Endothelial cell of umbilical vein (primary cell): ENCODE measurements around the gene PDE10A. TPM values are rescaled to one million over a fixed set of nuclear protein-coding genes. Genes with fewer than 3 reads are reported as not detected.

ENCODE experiments used
- BruUV-seq: library from RNA; stranded (reverse); fragments of 400-500 nt; replicated peaks from 2 replicates; lab custom pipeline; 2021; lab: Mats Ljungman, UMichigan
- CTCF ChIA-PET: fragments of 300-600, 350-600 bp; sonication (Branson Sonifier 250); formaldehyde crosslinking; loops from one replicate; lab custom pipeline; 2021; ENCODE audit warnings: antibody characterized with exemption, inconsistent platforms; lab: Charles Lee
- POLR2A ChIA-PET: fragments of 300-600, 350-600 bp; sonication (Branson Sonifier 250); formaldehyde crosslinking; loops from one replicate; lab custom pipeline; 2021; ENCODE audit warnings: antibody characterized with exemption, inconsistent platforms; lab: Charles Lee
- DNase-seq: peaks from one replicate; pipeline ENCODE4 v3.0.0-alpha.2; 2011; ENCODE audit warnings: low read depth, low spot score
- FAIRE-seq: peaks from 2 replicates; lab custom pipeline; 2011; peaks lifted over from hg19 to GRCh38; lab: Jason Lieb, UNC
- H2AFZ ChIP-seq: 2 replicates; pipeline ENCODE4 v1.6.0; 2012; ENCODE audit warnings: low read depth, low read length, control low read depth, inconsistent platforms
- H3K27ac ChIP-seq: 2 replicates; pipeline ENCODE4 v1.5.1; 2011; ENCODE audit warnings: low read depth, mild to moderate bottlenecking, control low read depth, low read length, moderate library complexity; ENCODE audit not compliant: insufficient read depth
- H3K27me3 ChIP-seq, 2 experiments: 2 replicates each; pipeline versions ENCODE4 v1.6.0 to v1.6.1; 2011; ENCODE audit warnings: low read length in 2 of 2, mixed read lengths in 1 of 2; ENCODE audit not compliant: control insufficient read depth in 2 of 2, insufficient read depth in 2 of 2
- H3K36me3 ChIP-seq, 2 experiments: 2 replicates in 1 of 2; 3 replicates in 1 of 2; pipeline ENCODE4 v1.5.1; 2011; ENCODE audit warnings: low read length in 2 of 2, mild to moderate bottlenecking in 1 of 2, moderate library complexity in 1 of 2; ENCODE audit not compliant: control insufficient read depth in 2 of 2, insufficient read depth in 2 of 2; ENCODE audit errors: extremely low read depth in 1 of 2
- H3K4me1 ChIP-seq: 3 replicates; pipeline ENCODE4 v1.5.1; 2011; ENCODE audit warnings: mild to moderate bottlenecking, low read length; ENCODE audit not compliant: control insufficient read depth, insufficient read depth; ENCODE audit errors: extremely low read depth
- H3K4me2 ChIP-seq: 2 replicates; pipeline ENCODE4 v1.6.1; 2011; ENCODE audit warnings: low read length, control low read depth, mixed read lengths; ENCODE audit not compliant: insufficient read depth
- H3K4me3 ChIP-seq, 3 experiments: fragments of 200-600 bp in 1 of 3; sonication (generic), shearing (Covaris generic) in 1 of 3; replicated peaks in 1 of 3; 2 replicates each; pipeline ENCODE4 v1.5.1; 2011 to 2016; ENCODE audit warnings: control low read depth in 3 of 3, low read length in 3 of 3, mild to moderate bottlenecking in 2 of 3, inconsistent platforms in 1 of 3, low read depth in 1 of 3, moderate library complexity in 1 of 3; ENCODE audit not compliant: insufficient read depth in 1 of 3
- H3K79me2 ChIP-seq: 2 replicates; pipeline ENCODE4 v1.6.0; 2012; ENCODE audit warnings: low read length, inconsistent platforms; ENCODE audit not compliant: control insufficient read depth, insufficient read depth
- H3K9ac ChIP-seq: replicated peaks from 2 replicates; pipeline ENCODE3; 2011; ENCODE audit warnings: low read length, control low read depth; ENCODE audit not compliant: insufficient read depth; ENCODE audit errors: extremely low read depth
- H3K9me1 ChIP-seq: replicated peaks from 3 replicates; pipeline ENCODE4 v1.6.0; 2011; ENCODE audit warnings: mild to moderate bottlenecking, low read length; ENCODE audit not compliant: control insufficient read depth, insufficient read depth; ENCODE audit errors: extremely low read depth
- H3K9me3 ChIP-seq: replicated peaks from 2 replicates; pipeline ENCODE4 v1.5.1; 2012; ENCODE audit warnings: low read length, inconsistent platforms; ENCODE audit not compliant: control insufficient read depth, insufficient read depth
- H4K20me1 ChIP-seq: replicated peaks from 2 replicates; pipeline ENCODE3; 2011; ENCODE audit warnings: mild to moderate bottlenecking, low read length; ENCODE audit not compliant: control insufficient read depth, insufficient read depth; ENCODE audit errors: extremely low read depth
- CTCF ChIP-seq, 2 donors: IDR thresholded peaks; 1 replicate in 1 of 2; 2 replicates in 1 of 2; pipeline ENCODE4 v1.5.1; 2011; ENCODE audit warnings: low read length in 2 of 2, mild to moderate bottlenecking in 2 of 2, moderate library complexity in 2 of 2, control low read depth in 1 of 2, inconsistent platforms in 1 of 2, low read depth in 1 of 2; ENCODE audit not compliant: insufficient read depth in 1 of 2; ENCODE audit errors: extremely low read depth in 1 of 2
- EZH2 ChIP-seq: IDR thresholded peaks from 2 replicates; pipeline ENCODE4 v1.6.1; 2012; ENCODE audit warnings: borderline replicate concordance, low read depth, mild to moderate bottlenecking, moderate library complexity, low read length, inconsistent platforms; ENCODE audit not compliant: severe bottlenecking
- FOS ChIP-seq: IDR thresholded peaks from 2 replicates; pipeline ENCODE4 v1.6.1; 2011; ENCODE audit warnings: mild to moderate bottlenecking, low read length, moderate library complexity, borderline replicate concordance; ENCODE audit not compliant: insufficient read depth
- GATA2 ChIP-seq: IDR thresholded peaks from 2 replicates; pipeline ENCODE4 v1.7.0; 2011; ENCODE audit warnings: low read depth, mild to moderate bottlenecking, moderate library complexity, mixed read lengths, low read length; ENCODE audit not compliant: insufficient read length, insufficient read depth
- JUN ChIP-seq: IDR thresholded peaks from 2 replicates; pipeline ENCODE4 v1.6.1; 2011; ENCODE audit warnings: borderline replicate concordance, low read depth; ENCODE audit not compliant: insufficient read length, insufficient read depth
- MAX ChIP-seq: IDR thresholded peaks from 2 replicates; pipeline ENCODE4 v1.6.1; 2011; ENCODE audit not compliant: insufficient read depth, insufficient read length
- MYC ChIP-seq: IDR thresholded peaks from one replicate; pipeline ENCODE4 v1.6.1; 2011; ENCODE audit warnings: mild to moderate bottlenecking, low read depth, low read length
- POLR2A ChIP-seq: IDR thresholded peaks from 2 replicates; pipeline ENCODE4 v1.6.1; 2012; ENCODE audit warnings: low read depth, mild to moderate bottlenecking, control low read depth, low read length
- POLR2AphosphoS5 ChIP-seq: IDR thresholded peaks from 2 replicates; pipeline ENCODE4 v1.6.1; 2012; ENCODE audit warnings: low read depth, mild to moderate bottlenecking, control low read depth, low read length, moderate library complexity; ENCODE audit not compliant: insufficient read depth
- dilution Hi-C: fragments of 300-500 bp; cut with MboI; formaldehyde crosslinking; loops from one replicate; pipeline ENCODE4 v1.15.0; 2019; ENCODE audit warnings: low sequenced_read_pairs; ENCODE audit not compliant: extremely low pct_ligation_motif_present
- intact Hi-C: fragments of 100-400 bp; cut with micrococcal nuclease; formaldehyde crosslinking; loops from one replicate; pipeline ENCODE4 v1.10.0; 2022
- polyA plus RNA-seq, 4 experiments: library from polyadenylated mRNA; depleted of rRNA in 3 of 4; stranded (reverse) in 3 of 4; unstranded in 1 of 4; fragments of >200 nt; gene quantifications; 2 replicates each; pipeline versions ENCODE4 v1.2.1 to v1.2.3, GENCODE V29; 2011 to 2012; ENCODE audit warnings: missing spikeins in 1 of 4
- total RNA-seq: library from RNA; stranded (reverse); gene quantifications from 2 replicates; pipeline ENCODE4 v1.2.3, GENCODE V29; 2021

PDE10A gene
- total and polyA plus RNA-seq, 2 donors (not counting 3 experiments of a cell fraction or from before 2014, with no cell fraction given): 0.86 to 2.9 TPM

GRCh38 chr6:165581678-165582077 lies 81.4 kb downstream of the PDE10A start:
- POLR2A ChIA-PET: no interaction called here
- CTCF ChIA-PET: interaction anchor here (1.0 to 1.6 kb wide), 3 partner anchors 8 to 72 kb away, joined by 3 to 4 read pairs (median 3); no protein-coding TSS in a partner anchor
- peaks cover 3% of the 10 kb centered on the region for H3K4me1 ChIP-seq
- no peaks in the 10 kb centered on the region for H3K9me3 ChIP-seq
- intact Hi-C loops: no loop called here
- no peak overlapping the region for H3K4me2 ChIP-seq
- H3K27ac ChIP-seq: no peak overlapping the region
- dilution Hi-C loops: no loop called here
- FAIRE-seq (no peak), DNase-seq (no peak)
- no peak overlapping the region for H3K4me3 ChIP-seq
- H3K36me3 ChIP-seq: no peaks in the 10 kb centered on the region
- no TSS peak for BruUV-seq
- no peaks in the 10 kb centered on the region for H3K9me1 ChIP-seq
- peaks cover 3% of the 10 kb centered on the region for H3K79me2 ChIP-seq
- TF ChIP-seq MAX: no peak
- TF ChIP-seq POLR2AphosphoS5: no peak
- no peak for TF ChIP-seq GATA2
- TF ChIP-seq POLR2A: no peak
- no peak for TF ChIP-seq CTCF (IDR thresholded peaks at IDR 0.05; ENCODE audit: extremely low read depth in 1 of 2, insufficient read depth in 1 of 2, low read depth in 1 of 2, low read length in 2 of 2)
- no peak for TF ChIP-seq FOS
- no peak for TF ChIP-seq JUN
- no peak for TF ChIP-seq MYC
- no peak for TF ChIP-seq EZH2
- no peak overlapping the region for H3K9ac ChIP-seq
- H2AFZ ChIP-seq: no peak overlapping the region
- H3K27me3 ChIP-seq: no peaks in the 10 kb centered on the region
- no peaks in the 10 kb centered on the region for H4K20me1 ChIP-seq
